ENCODE measurements around the gene NOL7.

DNA sequence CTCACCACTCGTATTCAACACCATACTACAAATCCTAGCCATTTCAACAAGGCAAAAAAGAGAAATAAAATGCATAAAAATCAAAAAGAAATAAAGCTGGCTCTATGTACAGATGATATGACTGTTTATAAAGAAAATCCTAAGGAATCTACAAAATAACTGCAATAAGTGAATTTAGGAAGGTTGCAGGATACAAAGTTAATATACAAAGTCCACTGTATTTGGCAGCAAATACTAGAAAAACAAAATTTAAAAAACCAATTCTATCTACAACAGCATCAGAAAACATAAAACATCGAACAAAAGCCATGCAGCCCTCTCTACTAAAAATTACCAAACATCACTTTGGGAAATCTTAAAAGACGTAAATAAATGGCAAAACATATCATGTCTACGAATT, 48.9 kb downstream of the NOL7 start:
- no peak for TF ChIP-seq RXRA (IDR thresholded peaks at IDR 0.05)
- TF ChIP-seq, protein P1, sequence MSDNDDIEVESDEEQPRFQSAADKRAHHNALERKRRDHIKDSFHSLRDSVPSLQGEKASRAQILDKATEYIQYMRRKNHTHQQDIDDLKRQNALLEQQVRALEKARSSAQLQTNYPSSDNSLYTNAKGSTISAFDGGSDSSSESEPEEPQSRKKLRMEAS (IDR thresholded peaks at IDR 0.05): no peak
- TF ChIP-seq, protein P2, sequence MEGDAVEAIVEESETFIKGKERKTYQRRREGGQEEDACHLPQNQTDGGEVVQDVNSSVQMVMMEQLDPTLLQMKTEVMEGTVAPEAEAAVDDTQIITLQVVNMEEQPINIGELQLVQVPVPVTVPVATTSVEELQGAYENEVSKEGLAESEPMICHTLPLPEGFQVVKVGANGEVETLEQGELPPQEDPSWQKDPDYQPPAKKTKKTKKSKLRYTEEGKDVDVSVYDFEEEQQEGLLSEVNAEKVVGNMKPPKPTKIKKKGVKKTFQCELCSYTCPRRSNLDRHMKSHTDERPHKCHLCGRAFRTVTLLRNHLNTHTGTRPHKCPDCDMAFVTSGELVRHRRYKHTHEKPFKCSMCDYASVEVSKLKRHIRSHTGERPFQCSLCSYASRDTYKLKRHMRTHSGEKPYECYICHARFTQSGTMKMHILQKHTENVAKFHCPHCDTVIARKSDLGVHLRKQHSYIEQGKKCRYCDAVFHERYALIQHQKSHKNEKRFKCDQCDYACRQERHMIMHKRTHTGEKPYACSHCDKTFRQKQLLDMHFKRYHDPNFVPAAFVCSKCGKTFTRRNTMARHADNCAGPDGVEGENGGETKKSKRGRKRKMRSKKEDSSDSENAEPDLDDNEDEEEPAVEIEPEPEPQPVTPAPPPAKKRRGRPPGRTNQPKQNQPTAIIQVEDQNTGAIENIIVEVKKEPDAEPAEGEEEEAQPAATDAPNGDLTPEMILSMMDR (IDR thresholded peaks at IDR 0.05; ENCODE audit: low read depth, low read length, missing input control): no peak
- TF ChIP-seq JUND (IDR thresholded peaks at IDR 0.05): no peak
- no peak for TF ChIP-seq FOXA1 (IDR thresholded peaks at IDR 0.05)
- TF ChIP-seq, protein P3, sequence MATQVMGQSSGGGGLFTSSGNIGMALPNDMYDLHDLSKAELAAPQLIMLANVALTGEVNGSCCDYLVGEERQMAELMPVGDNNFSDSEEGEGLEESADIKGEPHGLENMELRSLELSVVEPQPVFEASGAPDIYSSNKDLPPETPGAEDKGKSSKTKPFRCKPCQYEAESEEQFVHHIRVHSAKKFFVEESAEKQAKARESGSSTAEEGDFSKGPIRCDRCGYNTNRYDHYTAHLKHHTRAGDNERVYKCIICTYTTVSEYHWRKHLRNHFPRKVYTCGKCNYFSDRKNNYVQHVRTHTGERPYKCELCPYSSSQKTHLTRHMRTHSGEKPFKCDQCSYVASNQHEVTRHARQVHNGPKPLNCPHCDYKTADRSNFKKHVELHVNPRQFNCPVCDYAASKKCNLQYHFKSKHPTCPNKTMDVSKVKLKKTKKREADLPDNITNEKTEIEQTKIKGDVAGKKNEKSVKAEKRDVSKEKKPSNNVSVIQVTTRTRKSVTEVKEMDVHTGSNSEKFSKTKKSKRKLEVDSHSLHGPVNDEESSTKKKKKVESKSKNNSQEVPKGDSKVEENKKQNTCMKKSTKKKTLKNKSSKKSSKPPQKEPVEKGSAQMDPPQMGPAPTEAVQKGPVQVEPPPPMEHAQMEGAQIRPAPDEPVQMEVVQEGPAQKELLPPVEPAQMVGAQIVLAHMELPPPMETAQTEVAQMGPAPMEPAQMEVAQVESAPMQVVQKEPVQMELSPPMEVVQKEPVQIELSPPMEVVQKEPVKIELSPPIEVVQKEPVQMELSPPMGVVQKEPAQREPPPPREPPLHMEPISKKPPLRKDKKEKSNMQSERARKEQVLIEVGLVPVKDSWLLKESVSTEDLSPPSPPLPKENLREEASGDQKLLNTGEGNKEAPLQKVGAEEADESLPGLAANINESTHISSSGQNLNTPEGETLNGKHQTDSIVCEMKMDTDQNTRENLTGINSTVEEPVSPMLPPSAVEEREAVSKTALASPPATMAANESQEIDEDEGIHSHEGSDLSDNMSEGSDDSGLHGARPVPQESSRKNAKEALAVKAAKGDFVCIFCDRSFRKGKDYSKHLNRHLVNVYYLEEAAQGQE (IDR thresholded peaks at IDR 0.05): no peak
- TF ChIP-seq HNF4G (IDR thresholded peaks at IDR 0.05): no peak
- TF ChIP-seq TAF1 (conservative IDR thresholded peaks at IDR 0.05): no peak
- TF ChIP-seq GABPA (IDR thresholded peaks at IDR 0.05 in 1 of 2, conservative IDR thresholded peaks at IDR 0.05 in 1 of 2): no peak
- TF ChIP-seq, protein P4, sequence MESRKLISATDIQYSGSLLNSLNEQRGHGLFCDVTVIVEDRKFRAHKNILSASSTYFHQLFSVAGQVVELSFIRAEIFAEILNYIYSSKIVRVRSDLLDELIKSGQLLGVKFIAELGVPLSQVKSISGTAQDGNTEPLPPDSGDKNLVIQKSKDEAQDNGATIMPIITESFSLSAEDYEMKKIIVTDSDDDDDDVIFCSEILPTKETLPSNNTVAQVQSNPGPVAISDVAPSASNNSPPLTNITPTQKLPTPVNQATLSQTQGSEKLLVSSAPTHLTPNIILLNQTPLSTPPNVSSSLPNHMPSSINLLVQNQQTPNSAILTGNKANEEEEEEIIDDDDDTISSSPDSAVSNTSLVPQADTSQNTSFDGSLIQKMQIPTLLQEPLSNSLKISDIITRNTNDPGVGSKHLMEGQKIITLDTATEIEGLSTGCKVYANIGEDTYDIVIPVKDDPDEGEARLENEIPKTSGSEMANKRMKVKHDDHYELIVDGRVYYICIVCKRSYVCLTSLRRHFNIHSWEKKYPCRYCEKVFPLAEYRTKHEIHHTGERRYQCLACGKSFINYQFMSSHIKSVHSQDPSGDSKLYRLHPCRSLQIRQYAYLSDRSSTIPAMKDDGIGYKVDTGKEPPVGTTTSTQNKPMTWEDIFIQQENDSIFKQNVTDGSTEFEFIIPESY (IDR thresholded peaks at IDR 0.05): no peak

Measured in liver (tissue), 3 donors.